ENCODE results near the gene NFYC. TPM values are rescaled to one million over a fixed set of nuclear protein-coding genes. Genes with fewer than 3 reads are reported as not detected.

The NFYC gene
- total RNA-seq, 1 donor from 2014 or later: 75.9 TPM

DNA sequence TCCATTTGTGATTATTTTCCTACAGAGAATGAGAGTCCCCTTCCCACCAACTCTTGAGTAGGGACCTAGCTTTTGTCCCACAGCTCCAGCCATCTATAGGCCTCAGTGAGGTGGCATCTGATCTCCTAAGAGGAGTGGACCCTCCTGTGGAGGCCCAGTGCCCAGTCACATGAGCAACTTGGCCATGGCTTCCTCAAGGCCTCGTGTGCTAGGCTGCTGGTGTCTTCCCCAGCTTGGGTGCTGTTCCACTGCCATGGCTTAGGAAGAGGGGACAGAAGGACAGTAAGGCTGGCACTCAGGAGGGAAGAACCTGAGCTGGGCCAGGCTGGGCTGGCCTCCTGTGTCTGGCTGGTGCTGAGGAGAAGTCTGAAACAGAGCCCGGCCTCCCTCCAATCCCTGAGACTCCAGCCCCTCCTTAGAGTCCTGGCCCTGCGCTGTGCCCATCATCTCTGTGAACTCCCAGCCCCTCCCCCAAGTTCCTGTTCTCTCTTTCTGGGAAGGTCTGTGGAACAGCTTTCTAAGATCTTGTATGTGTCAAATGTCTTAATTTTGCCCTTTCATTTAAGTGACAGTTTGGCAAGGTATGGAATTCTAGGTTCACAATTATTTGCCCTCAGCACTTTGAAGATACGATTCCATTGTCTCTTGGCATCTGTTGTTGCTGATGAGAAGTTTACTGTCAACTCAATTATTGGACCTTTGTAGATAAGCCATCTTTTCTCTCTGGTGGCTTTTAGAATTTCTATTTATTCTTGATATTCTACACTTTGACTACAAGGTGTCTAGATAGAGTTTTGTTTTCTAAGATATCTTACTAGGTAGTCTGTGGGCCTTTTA is 85.0 kb downstream of the NFYC start:
- no peak overlapping the region for H3K27ac ChIP-seq
- no peak overlapping the region for H3K4me3 ChIP-seq
- no peaks in the 10 kb centered on the region for H3K4me1 ChIP-seq
- peaks cover 0 to 17% of the 10 kb centered on the region in 2 donors for H3K36me3 ChIP-seq
- no peak for DNase-seq (ENCODE audit: low spot score in 2 of 2)
- TF ChIP-seq, protein P1, sequence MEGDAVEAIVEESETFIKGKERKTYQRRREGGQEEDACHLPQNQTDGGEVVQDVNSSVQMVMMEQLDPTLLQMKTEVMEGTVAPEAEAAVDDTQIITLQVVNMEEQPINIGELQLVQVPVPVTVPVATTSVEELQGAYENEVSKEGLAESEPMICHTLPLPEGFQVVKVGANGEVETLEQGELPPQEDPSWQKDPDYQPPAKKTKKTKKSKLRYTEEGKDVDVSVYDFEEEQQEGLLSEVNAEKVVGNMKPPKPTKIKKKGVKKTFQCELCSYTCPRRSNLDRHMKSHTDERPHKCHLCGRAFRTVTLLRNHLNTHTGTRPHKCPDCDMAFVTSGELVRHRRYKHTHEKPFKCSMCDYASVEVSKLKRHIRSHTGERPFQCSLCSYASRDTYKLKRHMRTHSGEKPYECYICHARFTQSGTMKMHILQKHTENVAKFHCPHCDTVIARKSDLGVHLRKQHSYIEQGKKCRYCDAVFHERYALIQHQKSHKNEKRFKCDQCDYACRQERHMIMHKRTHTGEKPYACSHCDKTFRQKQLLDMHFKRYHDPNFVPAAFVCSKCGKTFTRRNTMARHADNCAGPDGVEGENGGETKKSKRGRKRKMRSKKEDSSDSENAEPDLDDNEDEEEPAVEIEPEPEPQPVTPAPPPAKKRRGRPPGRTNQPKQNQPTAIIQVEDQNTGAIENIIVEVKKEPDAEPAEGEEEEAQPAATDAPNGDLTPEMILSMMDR (IDR thresholded peaks at IDR 0.05): no peak
- intact Hi-C loops (cut with DNase I): no loop called here
- no peaks in the 10 kb centered on the region for H3K9me3 ChIP-seq
- H3K27me3 ChIP-seq: no peaks in the 10 kb centered on the region

DNA sequence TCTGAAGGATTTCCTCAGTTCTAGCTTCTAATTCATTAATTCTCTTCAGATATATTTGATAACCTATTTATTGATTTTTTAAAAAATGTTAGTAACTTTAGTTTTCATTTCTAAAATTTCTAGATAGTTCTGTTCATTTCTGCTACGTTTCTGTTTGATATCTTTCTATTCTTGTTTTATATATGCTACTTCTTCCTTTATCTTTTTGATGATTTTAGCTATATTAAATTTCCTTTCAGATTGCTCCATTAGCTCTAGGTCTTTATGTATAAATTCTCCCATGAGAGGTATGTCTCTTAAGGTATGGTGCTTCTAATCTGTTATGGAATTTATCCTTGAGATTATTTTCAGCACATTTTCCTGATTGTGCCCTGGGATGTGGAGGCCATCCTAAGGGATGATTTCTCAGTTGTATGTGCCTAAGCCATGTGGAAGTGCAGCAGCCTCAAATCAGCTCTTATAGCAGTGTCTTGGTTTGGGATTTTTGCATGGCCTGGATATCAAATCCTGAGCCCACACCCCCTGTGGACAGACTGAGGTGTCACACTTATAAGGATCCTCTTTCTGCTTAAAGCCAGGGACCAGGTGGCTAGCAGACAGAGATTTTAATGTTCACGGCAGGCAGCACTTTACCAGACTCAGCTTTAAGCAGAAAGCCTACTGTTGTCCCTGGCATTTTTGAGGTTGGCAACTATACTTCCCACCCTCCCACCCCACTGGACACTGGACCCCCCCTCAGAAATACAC is 85.9 kb downstream of the NFYC start:
- TF ChIP-seq, protein P1 (IDR thresholded peaks at IDR 0.05): no peak
- H3K27me3 ChIP-seq: no peaks in the 10 kb centered on the region
- H3K36me3 ChIP-seq: peaks cover 0 to 9% of the 10 kb centered on the region in 2 donors
- intact Hi-C loops (cut with DNase I): no loop called here
- no peak overlapping the region for H3K4me3 ChIP-seq
- H3K27ac ChIP-seq: no peak overlapping the region
- no peak for DNase-seq (ENCODE audit: low spot score in 2 of 2)
- no peaks in the 10 kb centered on the region for H3K9me3 ChIP-seq
- H3K4me1 ChIP-seq: peaks cover 0 to 4% of the 10 kb centered on the region in 2 donors

DNA sequence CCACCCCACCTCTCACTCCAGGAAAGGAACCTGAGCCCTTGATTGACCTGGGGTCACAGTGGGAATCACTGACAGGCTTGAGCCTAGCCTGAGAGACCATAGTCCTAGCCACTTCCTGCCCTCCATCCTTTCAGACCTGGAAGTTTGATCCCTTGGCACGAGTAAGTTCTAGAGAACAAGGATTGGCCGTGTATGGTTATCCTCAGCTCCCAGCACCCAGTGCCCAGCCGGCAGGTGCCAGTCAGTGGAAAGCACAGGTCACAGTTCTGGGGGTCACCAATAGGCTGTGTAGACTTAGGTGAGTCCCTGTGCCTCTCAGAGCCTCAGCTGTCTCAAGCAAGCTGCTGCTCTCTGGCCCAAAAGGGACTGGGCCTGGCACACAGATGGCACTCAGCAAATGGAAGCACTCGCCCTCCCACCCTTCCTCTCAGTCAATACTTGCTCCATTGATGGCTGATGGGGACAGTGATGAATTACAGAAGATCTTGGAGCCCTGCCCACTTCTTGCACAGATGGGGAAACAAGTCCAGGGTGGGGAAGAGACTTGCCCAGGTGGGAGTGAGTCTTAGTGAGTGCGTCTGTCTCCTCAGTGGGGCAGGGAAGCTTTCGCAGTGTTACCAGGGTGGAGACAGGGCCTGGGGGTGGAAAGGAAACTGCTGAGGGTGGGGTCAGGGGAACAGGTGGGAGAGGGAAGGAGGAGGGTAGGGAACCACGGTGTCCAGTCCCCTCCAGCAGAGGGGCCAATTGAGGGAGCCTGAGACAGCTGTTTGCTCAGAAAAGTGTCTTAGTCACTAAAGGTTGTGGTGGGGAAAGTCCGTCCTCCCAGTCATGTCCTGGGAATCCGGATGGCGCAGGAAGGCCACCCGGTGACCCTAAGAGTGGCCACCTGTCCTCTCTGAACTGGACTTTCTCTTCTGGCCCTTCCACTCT is 89.4 kb downstream of the NFYC start:
- Histone ChIP-seq H3K27me3 (no peaks in the 10 kb centered on the region), H3K4me1 (peaks cover 6 to 22% of the 10 kb centered on the region in 2 donors), H3K36me3 (peaks cover 0 to 5% of the 10 kb centered on the region in 2 donors), H3K4me3 (no peak overlapping the region), H3K27ac (no peak overlapping the region), H3K9me3 (no peaks in the 10 kb centered on the region)
- intact Hi-C loops (cut with DNase I): loop anchor here (5.0 kb wide), 1 partner anchor 69 kb away; no protein-coding TSS in a partner anchor
- TF ChIP-seq, protein P1 (IDR thresholded peaks at IDR 0.05): no peak
- no peak for DNase-seq (ENCODE audit: low spot score in 2 of 2)

DNA sequence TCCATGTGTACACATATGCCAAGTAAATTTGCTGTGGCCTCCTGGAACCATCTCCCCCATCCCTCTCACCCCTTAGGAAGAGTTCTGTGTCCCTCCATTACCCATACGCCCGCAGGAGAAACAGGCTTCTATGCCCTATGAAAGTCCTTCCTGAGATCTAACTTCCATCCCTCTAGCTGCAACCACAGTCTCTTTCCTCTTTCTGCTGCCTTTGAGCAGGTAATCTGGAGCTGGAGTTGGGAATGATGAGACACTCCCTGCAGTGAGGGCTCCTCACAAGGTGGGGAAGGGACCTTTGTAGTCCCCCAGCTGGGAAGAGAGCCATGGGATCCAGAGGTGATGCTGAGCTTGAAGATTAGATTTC is 90.1 kb downstream of the NFYC start:
- no peak overlapping the region for H3K27ac ChIP-seq
- no peak for DNase-seq (ENCODE audit: low spot score in 2 of 2)
- no peaks in the 10 kb centered on the region for H3K27me3 ChIP-seq
- no peaks in the 10 kb centered on the region for H3K36me3 ChIP-seq
- H3K9me3 ChIP-seq: no peaks in the 10 kb centered on the region
- H3K4me3 ChIP-seq: no peak overlapping the region
- TF ChIP-seq, protein P1 (IDR thresholded peaks at IDR 0.05): no peak
- peaks cover 6 to 22% of the 10 kb centered on the region in 2 donors for H3K4me1 ChIP-seq
- intact Hi-C loops (cut with DNase I): loop anchor here (5.0 kb wide), 1 partner anchor 69 kb away; no protein-coding TSS in a partner anchor

DNA sequence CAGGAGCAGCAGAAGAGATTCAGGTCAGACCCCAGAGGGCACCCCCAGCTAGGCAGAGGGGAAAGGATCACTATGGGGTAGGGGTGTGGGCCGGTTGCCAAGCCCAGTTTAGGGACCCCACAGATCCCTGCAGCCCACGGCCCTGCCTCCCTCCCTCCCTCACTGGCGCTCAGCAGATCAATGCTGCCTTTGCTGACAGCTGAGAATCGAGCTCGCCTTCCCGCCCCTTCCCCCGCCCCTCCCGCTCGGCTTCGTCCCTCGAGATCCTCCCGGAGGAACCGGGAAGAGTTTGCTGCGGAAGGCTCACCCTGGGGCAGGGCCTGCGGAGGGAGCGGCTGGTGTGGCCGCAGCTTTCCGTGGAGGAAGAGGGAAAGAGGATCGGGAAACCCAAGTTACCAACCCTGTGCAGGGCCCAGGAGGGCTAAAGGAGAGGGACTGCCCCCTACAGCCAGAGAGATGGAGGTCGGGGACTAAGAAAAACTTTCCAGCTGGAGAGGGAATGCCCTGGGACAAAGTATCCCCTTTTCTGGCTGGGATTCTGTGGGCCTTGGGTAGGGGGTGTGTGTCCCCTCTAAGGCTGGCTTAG is 91.0 kb downstream of the NFYC start:
- TF ChIP-seq, protein P1 (IDR thresholded peaks at IDR 0.05): peak in 1 of 3 experiments; percentile 15
- Histone ChIP-seq H3K36me3 (no peaks in the 10 kb centered on the region), H3K4me1 (peaks cover 6 to 22% of the 10 kb centered on the region in 2 donors), H3K9me3 (no peaks in the 10 kb centered on the region), H3K27ac (peak overlapping the region in 1 of 2 donors; percentile 28), H3K4me3 (peak overlapping the region; percentile 65 to 69), H3K27me3 (no peaks in the 10 kb centered on the region)
- intact Hi-C loops (cut with DNase I): loop anchor here (2.0 to 5.0 kb wide), 2 partner anchors 42 to 70 kb away; no protein-coding TSS in a partner anchor
- no peak for DNase-seq (ENCODE audit: low spot score in 2 of 2)
